SK-N-SH (cell line): ENCODE results near the gene GALC. TPM values are rescaled to one million over a fixed set of nuclear protein-coding genes. Genes with fewer than 3 reads are reported as not detected.

Source experiments
- CTCF ChIA-PET: fragments of 300-600, 350-600 bp; formaldehyde crosslinking; extraction: SDS; loops from one replicate; lab custom pipeline; 2021; lab: Yijun Ruan, JAX
- POLR2A ChIA-PET: fragments of 350-600 bp; sonication (Branson Sonifier 250); formaldehyde crosslinking; extraction: SDS; loops from one replicate; lab custom pipeline; 2020; ENCODE audit warnings: antibody characterized with exemption, inconsistent platforms; lab: Yijun Ruan, JAX
- DNase-seq: peaks from one replicate; pipeline ENCODE4 v3.0.0; 2012
- H2AFZ ChIP-seq: fragments of 200-600 bp; sonication (generic); 2 replicates; pipeline ENCODE4 v1.8.1; 2016; ENCODE audit warnings: antibody characterized with exemption, mild to moderate bottlenecking, low read depth
- H3F3A ChIP-seq: fragments of 200-600 bp; sonication (generic); replicated peaks from 2 replicates; pipeline ENCODE3; 2016; ENCODE audit warnings: antibody characterized with exemption, mild to moderate bottlenecking; ENCODE audit not compliant: insufficient read depth
- H3K27ac ChIP-seq, 2 experiments: fragments of 200-500 bp in 1 of 2; fragments of 200-600 bp in 1 of 2; sonication (Bioruptor generic) in 1 of 2; sonication (generic), shearing (Covaris generic) in 1 of 2; 2 replicates each; pipeline versions ENCODE4 v1.5.1 to v1.6.1; 2014 to 2016; ENCODE audit warnings: low read depth in 2 of 2, inconsistent platforms in 1 of 2, low read length in 1 of 2, mild to moderate bottlenecking in 1 of 2, mixed read lengths in 1 of 2
- H3K27me3 ChIP-seq: fragments of 200-600 bp; sonication (generic), shearing (Covaris generic); 2 replicates; pipeline ENCODE4 v1.6.1; 2016; ENCODE audit warnings: mixed run types; ENCODE audit not compliant: insufficient read depth
- H3K36me3 ChIP-seq, 2 experiments: fragments of 200-500 bp in 1 of 2; fragments of 200-600 bp in 1 of 2; sonication (Bioruptor generic) in 1 of 2; sonication (generic) in 1 of 2; replicated peaks in 1 of 2; 2 replicates each; pipeline versions ENCODE3 to v1.5.1; 2014 to 2016; ENCODE audit warnings: low read length in 1 of 2, mild to moderate bottlenecking in 1 of 2; ENCODE audit not compliant: insufficient read depth in 2 of 2, control insufficient read depth in 1 of 2
- H3K4me1 ChIP-seq, 2 experiments: fragments of 200-500 bp in 1 of 2; fragments of 200-600 bp in 1 of 2; sonication (Bioruptor generic) in 1 of 2; sonication (generic), shearing (Covaris generic) in 1 of 2; 2 replicates each; pipeline versions ENCODE4 v1.5.1 to v1.6.1; 2014 to 2016; ENCODE audit warnings: low read depth in 1 of 2, low read length in 1 of 2, mixed run types in 1 of 2; ENCODE audit not compliant: insufficient read depth in 2 of 2, control insufficient read depth in 1 of 2
- H3K4me2 ChIP-seq: fragments of 200-600 bp; sonication (generic), shearing (Covaris generic); 2 replicates; pipeline ENCODE4 v1.6.1; 2017; ENCODE audit warnings: mixed run types
- H3K4me3 ChIP-seq, 2 experiments: fragments of 200-500 bp in 1 of 2; fragments of 200-600 bp in 1 of 2; sonication (Bioruptor generic) in 1 of 2; sonication (generic), shearing (Covaris generic) in 1 of 2; 2 replicates each; pipeline versions ENCODE4 v1.5.1 to v1.8.1; 2014 to 2016; ENCODE audit warnings: low read depth in 2 of 2, inconsistent platforms in 1 of 2, low read length in 1 of 2, mild to moderate bottlenecking in 1 of 2, mixed read lengths in 1 of 2, moderate library complexity in 1 of 2
- H3K79me2 ChIP-seq: fragments of 200-600 bp; sonication (generic); 2 replicates; pipeline ENCODE4 v1.8.1; 2017; ENCODE audit warnings: mild to moderate bottlenecking; ENCODE audit not compliant: insufficient read depth
- H3K9ac ChIP-seq: fragments of 200-600 bp; sonication (generic); 2 replicates; pipeline ENCODE4 v1.6.1; 2017; ENCODE audit warnings: mixed run types
- H3K9me2 ChIP-seq: fragments of 200-600 bp; sonication (generic); 2 replicates; pipeline ENCODE4 v1.6.1; 2017; ENCODE audit warnings: mixed run types
- H3K9me3 ChIP-seq: fragments of 200-600 bp; sonication (generic); 2 replicates; pipeline ENCODE4 v1.6.1; 2017; ENCODE audit warnings: mixed run types, mild to moderate bottlenecking, moderate library complexity
- H4K20me1 ChIP-seq: fragments of 200-600 bp; sonication (generic); 2 replicates; pipeline ENCODE4 v1.6.1; 2017; ENCODE audit warnings: mild to moderate bottlenecking, mixed run types; ENCODE audit not compliant: insufficient read depth
- CHD2 ChIP-seq: fragments of 150-350 bp; IDR thresholded peaks from 2 replicates; pipeline ENCODE4 v1.6.1; 2018; ENCODE audit warnings: low read length; ENCODE audit not compliant: partially characterized antibody
- EP300 ChIP-seq, 2 experiments: IDR thresholded peaks; 2 replicates each; pipeline versions ENCODE4 v1.4.0 to v1.6.1; 2012; ENCODE audit warnings: borderline replicate concordance in 1 of 2, low read depth in 1 of 2, low read length in 1 of 2
- FOSL2 ChIP-seq: IDR thresholded peaks from 2 replicates; pipeline ENCODE4 v1.4.0; 2012; ENCODE audit warnings: low read depth, mild to moderate bottlenecking, moderate library complexity, borderline replicate concordance
- FOXM1 ChIP-seq: IDR thresholded peaks from 2 replicates; pipeline ENCODE4 v1.4.0; 2012; ENCODE audit warnings: low read depth, mild to moderate bottlenecking
- GABPA ChIP-seq: IDR thresholded peaks from 2 replicates; pipeline ENCODE4 v1.4.0; 2012; ENCODE audit warnings: low read depth, mild to moderate bottlenecking
- GATA2 ChIP-seq: sonication (generic); formaldehyde crosslinking; IDR thresholded peaks from 2 replicates; pipeline ENCODE4 v1.5.0; 2020; ENCODE audit warnings: mild to moderate bottlenecking, missing genetic modification reagents
- JUND ChIP-seq: IDR thresholded peaks from 2 replicates; pipeline ENCODE4 v1.4.0; 2012
- MEF2A ChIP-seq: IDR thresholded peaks from 2 replicates; pipeline ENCODE4 v1.4.0; 2012; ENCODE audit warnings: low read depth, borderline replicate concordance
- NRF1 ChIP-seq: IDR thresholded peaks from 2 replicates; pipeline ENCODE4 v1.6.1; 2012; ENCODE audit warnings: low read depth, mild to moderate bottlenecking, low read length
- RCOR1 ChIP-seq: fragments of 150-350 bp; IDR thresholded peaks from 2 replicates; pipeline ENCODE4 v1.6.1; 2017; ENCODE audit warnings: antibody characterized with exemption, low read length
- RFX5 ChIP-seq: IDR thresholded peaks from 2 replicates; pipeline ENCODE4 v1.6.1; 2012; ENCODE audit warnings: mild to moderate bottlenecking, improper control_type of control experiment, low read length
- RXRA ChIP-seq: IDR thresholded peaks from 2 replicates; pipeline ENCODE4 v1.4.0; 2012; ENCODE audit warnings: low read depth, mild to moderate bottlenecking, borderline replicate concordance
- SIN3A ChIP-seq: IDR thresholded peaks from 2 replicates; pipeline ENCODE4 v1.6.1; 2012; ENCODE audit warnings: low read depth, mild to moderate bottlenecking, low read length, moderate library complexity, borderline replicate concordance
- SMC3 ChIP-seq: IDR thresholded peaks from 2 replicates; pipeline ENCODE4 v1.6.1; 2012; ENCODE audit warnings: low read depth, low read length, improper control_type of control experiment
- TAF1 ChIP-seq: IDR thresholded peaks from 2 replicates; pipeline ENCODE4 v1.6.1; 2012; ENCODE audit warnings: low read depth, mild to moderate bottlenecking, low read length, moderate library complexity, borderline replicate concordance
- TCF12 ChIP-seq: IDR thresholded peaks from 2 replicates; pipeline ENCODE4 v1.4.0; 2012
- TEAD4 ChIP-seq: IDR thresholded peaks from 2 replicates; pipeline ENCODE4 v1.4.0; 2012; ENCODE audit warnings: mild to moderate bottlenecking, borderline replicate concordance; ENCODE audit not compliant: insufficient read depth
- USF1 ChIP-seq: IDR thresholded peaks from 2 replicates; pipeline ENCODE4 v1.4.0; 2012; ENCODE audit warnings: low read depth, borderline replicate concordance
- YY1 ChIP-seq: IDR thresholded peaks from 2 replicates; pipeline ENCODE4 v1.4.0; 2012; ENCODE audit warnings: low read depth, mild to moderate bottlenecking
- WGBS: methylation state at CpG from one replicate; pipeline ENCODE4 v1.1.6; 2017; ENCODE audit warnings: low lambda C conversion rate; 5-methylcytosine and 5-hydroxymethylcytosine counted together
- polyA plus RNA-seq, 3 experiments: library from polyadenylated mRNA; depleted of rRNA; stranded (reverse); fragments of >200 nt; gene quantifications; 2 replicates each; pipeline ENCODE4 v1.2.3, GENCODE V29; 2012
- TF ChIP-seq, protein P1 (sequence below): IDR thresholded peaks from 2 replicates; pipeline ENCODE4; 2012
- TF ChIP-seq, protein P2 (sequence below): fragments of 200-600 bp; sonication (generic); IDR thresholded peaks from 2 replicates; pipeline ENCODE4 v1.6.1; 2017; ENCODE audit warnings: antibody characterized with exemption, mild to moderate bottlenecking, moderate library complexity

Gene GALC
- polyA plus RNA-seq, 1 of the 3 experiments (the other 2 are of a cell fraction): 9.7 TPM

DNA sequence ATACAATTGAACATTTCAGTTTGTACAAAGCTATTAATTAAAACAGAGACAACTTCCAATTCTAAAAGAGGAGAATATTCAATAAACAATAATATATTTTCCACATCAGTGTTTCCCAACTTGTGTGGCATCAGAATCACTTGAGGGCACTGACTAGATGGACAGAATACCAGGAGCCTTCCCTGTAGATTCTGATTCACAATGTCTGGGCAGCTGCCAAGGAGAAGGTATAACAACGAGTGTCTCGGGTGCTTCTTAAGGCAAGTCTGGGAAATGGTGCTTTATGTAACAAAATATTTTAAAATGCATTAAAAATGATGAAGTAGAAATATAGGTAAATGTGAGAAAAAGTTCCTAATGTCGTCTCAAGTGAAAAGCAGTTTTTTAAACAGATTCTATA is 26.2 kb downstream of the GALC start:
- H3K36me3 ChIP-seq: peaks cover 7 to 12% of the 10 kb centered on the region in 2 experiments
- H4K20me1 ChIP-seq: no peaks in the 10 kb centered on the region
- no peak overlapping the region for H3K4me2 ChIP-seq
- no peak overlapping the region for H3K4me3 ChIP-seq
- CTCF ChIA-PET: interaction anchor here (0.7 to 3.6 kb wide), 3 partner anchors 8 to 202 kb away, joined by 3 to 24 read pairs (median 3); no protein-coding TSS in a partner anchor
- DNase-seq: no peak
- H3K9me2 ChIP-seq: no peaks in the 10 kb centered on the region
- TF ChIP-seq CHD2 (no peak), TCF12 (no peak), RFX5 (no peak), RCOR1 (no peak), GATA2 (no peak), YY1 (no peak), SIN3A (no peak), SMC3 (no peak), EP300 (IDR thresholded peaks at IDR 0.05; ENCODE audit: borderline replicate concordance in 1 of 2, low read depth in 1 of 2, low read length in 1 of 2) (no peak), FOSL2 (no peak), USF1 (no peak), GABPA (no peak), FOXM1 (no peak), RXRA (no peak), MEF2A (no peak), NRF1 (no peak), JUND (no peak), TAF1 (no peak)
- TF ChIP-seq, protein P1, sequence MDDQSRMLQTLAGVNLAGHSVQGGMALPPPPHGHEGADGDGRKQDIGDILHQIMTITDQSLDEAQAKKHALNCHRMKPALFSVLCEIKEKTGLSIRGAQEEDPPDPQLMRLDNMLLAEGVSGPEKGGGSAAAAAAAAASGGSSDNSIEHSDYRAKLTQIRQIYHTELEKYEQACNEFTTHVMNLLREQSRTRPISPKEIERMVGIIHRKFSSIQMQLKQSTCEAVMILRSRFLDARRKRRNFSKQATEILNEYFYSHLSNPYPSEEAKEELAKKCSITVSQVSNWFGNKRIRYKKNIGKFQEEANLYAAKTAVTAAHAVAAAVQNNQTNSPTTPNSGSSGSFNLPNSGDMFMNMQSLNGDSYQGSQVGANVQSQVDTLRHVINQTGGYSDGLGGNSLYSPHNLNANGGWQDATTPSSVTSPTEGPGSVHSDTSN: no peak
- no peak overlapping the region for H3K9ac ChIP-seq
- POLR2A ChIA-PET: no interaction called here
- no peaks in the 10 kb centered on the region for H3K27me3 ChIP-seq
- no peak overlapping the region for H2AFZ ChIP-seq
- H3F3A ChIP-seq: no peaks in the 10 kb centered on the region
- no peak overlapping the region for H3K27ac ChIP-seq
- 72% methylated on average over 3 of the region's 3 CpGs for WGBS
- no peaks in the 10 kb centered on the region for H3K79me2 ChIP-seq
- H3K4me1 ChIP-seq: no peaks in the 10 kb centered on the region
- no peaks in the 10 kb centered on the region for H3K9me3 ChIP-seq

DNA sequence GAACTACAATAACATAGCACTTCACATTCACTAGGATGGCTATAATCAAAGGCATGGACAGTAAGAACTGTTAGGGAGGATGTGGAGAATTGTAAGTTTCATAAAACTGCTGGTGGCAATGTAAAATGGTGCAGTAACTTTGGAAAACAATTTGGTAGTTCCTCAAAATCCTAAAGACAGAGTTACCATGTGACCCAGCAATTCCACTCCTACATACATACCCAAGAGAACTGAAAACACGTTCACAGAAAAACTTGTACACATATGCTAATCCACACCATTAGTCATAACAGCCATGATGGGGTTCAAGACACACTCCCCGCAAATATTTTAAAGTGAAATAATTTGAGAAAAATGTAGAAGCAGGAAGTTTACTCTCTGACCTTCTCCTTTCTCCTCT is 31.7 kb downstream of the GALC start:
- Histone ChIP-seq H3K27ac (no peak overlapping the region), H3K4me2 (no peak overlapping the region), H3K4me1 (no peaks in the 10 kb centered on the region), H2AFZ (no peak overlapping the region), H3K79me2 (no peaks in the 10 kb centered on the region), H3K36me3 (peaks cover 2 to 20% of the 10 kb centered on the region in 2 experiments), H3K27me3 (no peaks in the 10 kb centered on the region), H3K4me3 (no peak overlapping the region), H3K9me3 (no peaks in the 10 kb centered on the region), H3K9ac (no peak overlapping the region), H4K20me1 (no peaks in the 10 kb centered on the region), H3K9me2 (no peaks in the 10 kb centered on the region), H3F3A (no peaks in the 10 kb centered on the region)
- POLR2A ChIA-PET: no interaction called here
- CTCF ChIA-PET: no interaction called here
- 72% methylated on average over 2 of the region's 2 CpGs for WGBS
- TF ChIP-seq, protein P2, sequence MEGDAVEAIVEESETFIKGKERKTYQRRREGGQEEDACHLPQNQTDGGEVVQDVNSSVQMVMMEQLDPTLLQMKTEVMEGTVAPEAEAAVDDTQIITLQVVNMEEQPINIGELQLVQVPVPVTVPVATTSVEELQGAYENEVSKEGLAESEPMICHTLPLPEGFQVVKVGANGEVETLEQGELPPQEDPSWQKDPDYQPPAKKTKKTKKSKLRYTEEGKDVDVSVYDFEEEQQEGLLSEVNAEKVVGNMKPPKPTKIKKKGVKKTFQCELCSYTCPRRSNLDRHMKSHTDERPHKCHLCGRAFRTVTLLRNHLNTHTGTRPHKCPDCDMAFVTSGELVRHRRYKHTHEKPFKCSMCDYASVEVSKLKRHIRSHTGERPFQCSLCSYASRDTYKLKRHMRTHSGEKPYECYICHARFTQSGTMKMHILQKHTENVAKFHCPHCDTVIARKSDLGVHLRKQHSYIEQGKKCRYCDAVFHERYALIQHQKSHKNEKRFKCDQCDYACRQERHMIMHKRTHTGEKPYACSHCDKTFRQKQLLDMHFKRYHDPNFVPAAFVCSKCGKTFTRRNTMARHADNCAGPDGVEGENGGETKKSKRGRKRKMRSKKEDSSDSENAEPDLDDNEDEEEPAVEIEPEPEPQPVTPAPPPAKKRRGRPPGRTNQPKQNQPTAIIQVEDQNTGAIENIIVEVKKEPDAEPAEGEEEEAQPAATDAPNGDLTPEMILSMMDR: no peak
- TF ChIP-seq GATA2 (no peak), TEAD4 (no peak)
- no peak for DNase-seq
